ENCODE data around the gene IQCB1.

DNA sequence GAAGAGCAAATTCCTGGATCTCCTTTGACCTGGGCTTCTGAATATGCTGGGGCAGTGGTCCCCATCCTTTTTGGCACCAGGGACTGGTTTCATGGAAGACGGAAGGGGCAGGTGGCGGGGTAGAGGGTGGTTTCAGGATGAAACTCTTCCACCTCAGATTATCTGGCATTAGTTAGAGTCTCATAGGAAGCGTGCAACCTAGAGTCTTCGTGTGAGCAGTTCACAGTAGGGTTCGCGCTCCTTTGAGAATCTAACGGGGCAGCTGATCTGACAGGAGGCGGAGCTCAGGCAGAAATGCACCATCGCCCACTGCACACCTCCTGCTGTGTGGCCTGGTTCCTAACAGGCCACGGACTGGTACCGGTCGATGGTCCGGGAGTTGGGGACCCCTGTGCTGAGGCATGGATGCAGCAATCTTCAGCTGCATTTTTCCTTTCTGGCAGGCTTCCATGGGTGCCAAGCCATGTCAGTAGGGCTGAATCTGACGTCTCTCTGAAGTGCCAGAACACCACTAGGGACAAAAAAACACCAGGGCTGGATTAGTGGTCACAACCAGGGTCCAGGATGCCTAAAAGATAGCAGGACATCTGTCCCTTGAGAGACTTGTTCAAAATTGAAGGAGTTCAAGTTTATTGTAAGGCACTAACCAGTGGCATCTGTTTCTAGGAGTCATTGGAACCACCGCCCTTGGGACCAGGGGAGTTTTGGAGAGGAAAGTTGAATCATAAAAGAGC lies 76.9 kb downstream of the IQCB1 start:
- TF ChIP-seq POLR2A (IDR thresholded peaks at IDR 0.05), result no peak
- TF ChIP-seq, protein P1, sequence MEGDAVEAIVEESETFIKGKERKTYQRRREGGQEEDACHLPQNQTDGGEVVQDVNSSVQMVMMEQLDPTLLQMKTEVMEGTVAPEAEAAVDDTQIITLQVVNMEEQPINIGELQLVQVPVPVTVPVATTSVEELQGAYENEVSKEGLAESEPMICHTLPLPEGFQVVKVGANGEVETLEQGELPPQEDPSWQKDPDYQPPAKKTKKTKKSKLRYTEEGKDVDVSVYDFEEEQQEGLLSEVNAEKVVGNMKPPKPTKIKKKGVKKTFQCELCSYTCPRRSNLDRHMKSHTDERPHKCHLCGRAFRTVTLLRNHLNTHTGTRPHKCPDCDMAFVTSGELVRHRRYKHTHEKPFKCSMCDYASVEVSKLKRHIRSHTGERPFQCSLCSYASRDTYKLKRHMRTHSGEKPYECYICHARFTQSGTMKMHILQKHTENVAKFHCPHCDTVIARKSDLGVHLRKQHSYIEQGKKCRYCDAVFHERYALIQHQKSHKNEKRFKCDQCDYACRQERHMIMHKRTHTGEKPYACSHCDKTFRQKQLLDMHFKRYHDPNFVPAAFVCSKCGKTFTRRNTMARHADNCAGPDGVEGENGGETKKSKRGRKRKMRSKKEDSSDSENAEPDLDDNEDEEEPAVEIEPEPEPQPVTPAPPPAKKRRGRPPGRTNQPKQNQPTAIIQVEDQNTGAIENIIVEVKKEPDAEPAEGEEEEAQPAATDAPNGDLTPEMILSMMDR (IDR thresholded peaks at IDR 0.05), result no peak
